ENCODE data around the gene SIX2. TPM values are rescaled to one million over a fixed set of nuclear protein-coding genes. Genes with fewer than 3 reads are reported as not detected.

Gene SIX2
- total and polyA plus RNA-seq, 2 of the 8 experiments (the other 6 are each of a cell fraction or from before 2014, with no cell fraction given), result 0.47 to 1.0 TPM

DNA sequence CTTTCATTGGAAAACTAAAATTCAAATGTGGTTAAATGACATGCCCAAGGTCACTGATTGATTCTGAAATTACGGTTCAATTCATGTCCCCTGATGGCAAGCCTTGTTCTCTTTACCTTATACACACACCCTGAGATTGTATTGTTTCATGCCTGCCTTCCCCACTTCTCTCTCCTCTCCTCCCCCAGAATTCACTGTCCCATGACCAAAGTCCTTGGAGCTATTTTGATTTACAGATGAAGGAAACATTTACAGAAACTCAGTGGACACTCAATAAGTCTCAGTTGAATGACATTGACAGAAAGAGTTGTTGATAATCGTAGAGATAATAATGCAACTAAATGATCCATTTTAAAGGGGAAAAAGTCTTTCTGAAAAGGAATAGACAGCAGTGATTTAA, 33.1 kb upstream of the SIX2 start:
- ChIA-PET POLR2A (ENCODE audit: partially characterized antibody) (no interaction called here), CTCF (ENCODE audit: partially characterized antibody) (interaction anchor here (1.7 to 3.0 kb wide), 2 partner anchors 12 to 59 kb away, joined by 6 to 19 read pairs; no protein-coding TSS in a partner anchor)
- H3K27me3 ChIP-seq (replicated peaks in 1 of 4; ENCODE audit: control insufficient read depth in 3 of 4, extremely low read depth in 1 of 4, insufficient read depth in 3 of 4, low read length in 3 of 4), result no peaks in the 10 kb centered on the region
- H2BK15ac ChIP-seq (ENCODE audit: low read length), result no peak overlapping the region
- H3K27ac ChIP-seq (ENCODE audit: low read depth, low read length), result no peak overlapping the region
- H4K91ac ChIP-seq (replicated peaks; ENCODE audit: insufficient read length, low read length), result no peak overlapping the region
- H4K5ac ChIP-seq (ENCODE audit: insufficient read length, low read depth, low read length), result no peak overlapping the region
- no peaks in the 10 kb centered on the region for H3K4me1 ChIP-seq (replicated peaks in 1 of 4; ENCODE audit: control insufficient read depth in 3 of 4, insufficient read depth in 4 of 4, low read length in 3 of 4)
- H3K4me3 ChIP-seq (ENCODE audit: extremely low read depth in 1 of 4, insufficient read depth in 2 of 4, low read depth in 3 of 4, low read length in 4 of 4), result no peak overlapping the region
- WGBS, 2 experiments (ENCODE audit: extremely low coverage in 1 of 2, insufficient coverage in 1 of 2, insufficient read length in 1 of 2, insufficient replicate concordance in 2 of 2, low coverage in 1 of 2, low lambda C conversion rate in 2 of 2, missing lambda C conversion rate in 1 of 2), result 93% methylated on average over 2 of the region's 2 CpGs; no CpG with 5 or more reads in 1 of the 2 experiments
- no peak overlapping the region for H3K9ac ChIP-seq (replicated peaks in 1 of 4; ENCODE audit: extremely low read depth in 1 of 4, low read depth in 3 of 4, low read length in 3 of 4)
- no peak overlapping the region for H2BK5ac ChIP-seq (ENCODE audit: low read depth, low read length)
- no peak for DNase-seq (ENCODE audit: low read depth in 1 of 2, low spot score in 2 of 2)
- no peaks in the 10 kb centered on the region for H3K79me2 ChIP-seq (ENCODE audit: control insufficient read depth in 1 of 2, insufficient read depth in 2 of 2, low read length in 2 of 2)
- no peaks in the 10 kb centered on the region for H3K23me2 ChIP-seq (ENCODE audit: low read depth, low read length)
- no peak overlapping the region for H3K56ac ChIP-seq (replicated peaks; ENCODE audit: insufficient read length, low read depth, low read length)
- no peak overlapping the region for H3K14ac ChIP-seq (ENCODE audit: insufficient read length)
- no peaks in the 10 kb centered on the region for H3K36me3 ChIP-seq (ENCODE audit: control insufficient read depth in 2 of 4, insufficient read depth in 4 of 4, low read length in 3 of 4)
- no peak overlapping the region for H4K8ac ChIP-seq (ENCODE audit: extremely low read depth, insufficient read depth, low read length)
- H3K23ac ChIP-seq (ENCODE audit: insufficient read length), result no peak overlapping the region
- H4K20me1 ChIP-seq (replicated peaks in 1 of 2; ENCODE audit: control insufficient read depth in 1 of 2, insufficient read depth in 2 of 2, low read length in 2 of 2), result no peaks in the 10 kb centered on the region
- H2BK120ac ChIP-seq (replicated peaks; ENCODE audit: low read depth, low read length), result no peak overlapping the region
- no peak overlapping the region for H3K18ac ChIP-seq (ENCODE audit: extremely low read depth, low read length)
- H3K79me1 ChIP-seq (ENCODE audit: low read depth, low read length), result no peaks in the 10 kb centered on the region
- TF ChIP-seq, protein P1, sequence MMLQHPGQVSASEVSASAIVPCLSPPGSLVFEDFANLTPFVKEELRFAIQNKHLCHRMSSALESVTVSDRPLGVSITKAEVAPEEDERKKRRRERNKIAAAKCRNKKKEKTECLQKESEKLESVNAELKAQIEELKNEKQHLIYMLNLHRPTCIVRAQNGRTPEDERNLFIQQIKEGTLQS (IDR thresholded peaks at IDR 0.05; ENCODE audit: insufficient read depth, low read depth, low read length), result no peak
- TF ChIP-seq SIN3A (conservative IDR thresholded peaks at IDR 0.05 in 1 of 2, IDR thresholded peaks at IDR 0.05 in 1 of 2; ENCODE audit: low read depth in 1 of 2, low read length in 2 of 2) (no peak), POU5F1 (IDR thresholded peaks at IDR 0.05; ENCODE audit: low read depth, low read length) (no peak), JUND (IDR thresholded peaks at IDR 0.05; ENCODE audit: low read length) (no peak), CBX5 (IDR thresholded peaks at IDR 0.05; ENCODE audit: low read depth, low read length) (no peak), SP4 (IDR thresholded peaks at IDR 0.05; ENCODE audit: low read length) (no peak), GTF2F1 (IDR thresholded peaks at IDR 0.05; ENCODE audit: borderline replicate concordance, low read depth, low read length) (no peak), NANOG (IDR thresholded peaks at IDR 0.05; ENCODE audit: insufficient read depth, low read depth, low read length, poor library complexity, severe bottlenecking) (no peak), NRF1 (IDR thresholded peaks at IDR 0.05; ENCODE audit: low read depth, low read length) (no peak)
- TF ChIP-seq, protein P2, sequence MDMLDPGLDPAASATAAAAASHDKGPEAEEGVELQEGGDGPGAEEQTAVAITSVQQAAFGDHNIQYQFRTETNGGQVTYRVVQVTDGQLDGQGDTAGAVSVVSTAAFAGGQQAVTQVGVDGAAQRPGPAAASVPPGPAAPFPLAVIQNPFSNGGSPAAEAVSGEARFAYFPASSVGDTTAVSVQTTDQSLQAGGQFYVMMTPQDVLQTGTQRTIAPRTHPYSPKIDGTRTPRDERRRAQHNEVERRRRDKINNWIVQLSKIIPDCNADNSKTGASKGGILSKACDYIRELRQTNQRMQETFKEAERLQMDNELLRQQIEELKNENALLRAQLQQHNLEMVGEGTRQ (IDR thresholded peaks at IDR 0.05; ENCODE audit: low read length), result no peak
- H3K4me2 ChIP-seq (ENCODE audit: insufficient read depth in 1 of 2, low read depth in 2 of 2, low read length in 2 of 2), result no peak overlapping the region
- no peak overlapping the region for H2BK12ac ChIP-seq (ENCODE audit: low read depth, low read length)
- no peak overlapping the region for H2AK5ac ChIP-seq (ENCODE audit: low read depth, low read length)
- H2BK20ac ChIP-seq (ENCODE audit: low read length), result no peak overlapping the region
- no peaks in the 10 kb centered on the region for H3K9me3 ChIP-seq (ENCODE audit: insufficient read depth in 2 of 2, low read depth in 1 of 2, low read length in 1 of 2)
- FAIRE-seq, result no peak
- no peak overlapping the region for H3K4ac ChIP-seq (replicated peaks; ENCODE audit: insufficient read length, low read depth, low read length)
- no peak overlapping the region for H2AFZ ChIP-seq (ENCODE audit: low read length)
